HG02943 (cell line): ENCODE results near the gene STK10.
"Not testable (repeated sequence)": the region's sequence is repeated elsewhere in the genome, so short reads cannot be mapped to it uniquely, and the experiment has no call there.

ENCODE experiments used
- ATAC-seq: cut with Tn5 transposase; IDR thresholded peaks from one replicate; pipeline ENCODE4 v1.9.1; 2021; ENCODE audit warnings: mild to moderate bottlenecking, low read depth, moderate library complexity; ENCODE audit not compliant: unreplicated experiment

Gene STK10

GRCh38 chr5:172167895-172168294, 20.1 kb downstream of the STK10 start:
- no peak for ATAC-seq

GRCh38 chr5:172166030-172166826, 21.8 kb downstream of the STK10 start:
- ATAC-seq = no peak

GRCh38 chr5:172165465-172165864, 22.6 kb downstream of the STK10 start:
- no peak for ATAC-seq

DNA sequence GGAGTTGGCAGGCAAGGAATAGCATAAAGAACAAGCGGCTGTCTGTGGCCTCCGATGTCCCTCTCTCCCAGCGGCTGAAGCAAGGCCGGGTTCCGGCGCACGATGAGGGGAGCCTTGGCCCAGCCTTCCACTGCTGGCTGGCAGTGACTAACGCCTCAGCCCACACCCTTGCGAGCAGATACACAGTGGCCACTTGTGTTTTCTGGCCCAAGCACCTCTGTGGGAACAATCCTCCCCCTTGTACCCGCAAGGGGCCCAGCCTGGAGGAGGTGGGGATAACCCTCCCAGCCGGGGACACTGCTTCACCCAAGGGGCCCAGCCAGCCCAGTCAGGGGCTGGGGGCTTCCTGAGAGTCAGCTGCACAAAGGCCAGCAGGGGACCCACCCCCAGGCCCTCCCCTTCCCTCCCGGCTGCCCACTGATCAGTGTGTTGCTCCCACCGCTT, 23.2 kb downstream of the STK10 start:
- ATAC-seq = no peak

DNA sequence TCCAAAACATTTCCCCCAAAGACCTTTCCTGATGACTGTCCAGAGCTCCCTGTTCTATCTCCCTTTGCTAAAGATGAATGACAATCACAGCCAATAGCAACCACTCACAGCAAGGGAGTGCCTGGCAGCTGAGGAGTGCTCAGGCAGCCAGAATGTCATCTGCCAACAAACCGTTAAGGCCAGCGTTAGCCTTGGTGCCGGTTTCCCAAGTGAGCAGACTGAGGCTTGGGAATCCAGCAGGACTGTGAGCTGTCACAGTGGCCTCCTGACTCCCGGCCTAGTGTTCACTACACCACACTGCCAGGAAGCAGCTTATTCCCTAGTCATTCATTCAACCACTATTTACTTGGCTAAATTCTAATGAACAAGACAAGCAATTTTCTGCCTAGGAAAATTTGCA, 24.7 kb downstream of the STK10 start:
- no peak for ATAC-seq

GRCh38 chr5:172162987-172163343, 25.1 kb downstream of the STK10 start:
- ATAC-seq = no peak

- ATAC-seq = no peak
Measured at GRCh38 chr5:172162323-172162986, 25.6 kb downstream of the STK10 start.

GRCh38 chr5:172160506-172160905, 27.5 kb downstream of the STK10 start:
- no peak for ATAC-seq

DNA sequence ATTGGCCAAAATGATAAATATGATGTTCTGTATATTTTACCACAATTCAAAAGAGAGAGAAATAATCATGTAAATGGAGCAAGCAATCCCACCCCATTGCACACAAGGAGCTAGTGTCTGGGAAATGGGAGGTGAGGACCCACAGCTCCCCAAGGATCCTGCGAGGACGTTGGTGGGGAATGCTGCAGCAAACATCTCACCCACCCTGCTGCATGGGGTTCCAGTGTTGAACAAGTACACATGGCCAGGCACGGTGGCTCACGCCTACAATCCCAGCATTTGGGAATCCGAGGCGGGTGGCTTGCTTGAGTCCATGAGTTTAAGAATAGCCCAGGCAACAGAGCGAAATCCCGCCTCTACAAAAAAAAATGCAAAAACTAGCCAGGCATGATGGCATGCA, 29.0 kb downstream of the STK10 start:
- ATAC-seq = no peak

DNA sequence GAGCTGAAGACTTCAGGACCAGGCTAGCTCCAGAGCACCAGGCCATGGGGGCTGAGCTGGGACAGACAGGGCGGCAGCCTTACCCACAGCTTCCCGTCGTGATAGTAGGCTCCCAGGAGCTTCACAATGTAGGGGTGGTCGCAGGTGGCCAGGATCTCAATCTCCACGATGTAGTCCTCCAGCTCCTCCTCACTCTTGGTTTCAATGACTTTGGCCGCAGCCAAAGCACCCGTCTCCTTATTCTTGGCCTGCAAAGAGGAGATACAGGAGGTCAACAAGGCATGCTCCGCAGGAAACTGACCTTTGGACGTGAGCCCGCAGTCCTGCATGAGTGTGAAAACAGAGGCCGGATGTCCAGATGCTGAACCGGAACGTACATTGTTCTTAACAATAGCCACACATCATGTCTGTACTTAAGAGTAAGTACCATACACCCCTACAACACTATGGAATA, 31.5 kb downstream of the STK10 start:
- ATAC-seq = no peak

DNA sequence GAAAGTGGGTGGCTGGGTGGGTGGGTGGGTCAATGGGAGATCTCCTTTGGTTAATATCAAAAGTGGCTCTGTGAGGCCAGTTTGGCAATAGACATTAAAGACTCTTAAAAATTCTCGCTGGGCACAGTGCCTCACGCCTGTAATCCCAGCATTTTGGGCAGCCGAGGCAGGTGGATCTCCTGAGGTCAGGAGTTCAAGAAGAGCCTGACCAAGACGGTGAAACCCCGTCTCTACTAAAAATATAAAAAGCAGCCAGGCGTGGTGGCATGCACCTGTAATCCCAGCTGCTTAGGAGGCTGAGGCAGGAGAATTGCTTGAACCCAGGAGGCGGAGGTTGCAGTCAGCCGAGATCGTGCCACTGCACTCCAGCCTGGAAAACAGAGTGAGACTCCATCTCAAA, 32.9 kb downstream of the STK10 start:
- ATAC-seq = not testable (repeated sequence)

DNA sequence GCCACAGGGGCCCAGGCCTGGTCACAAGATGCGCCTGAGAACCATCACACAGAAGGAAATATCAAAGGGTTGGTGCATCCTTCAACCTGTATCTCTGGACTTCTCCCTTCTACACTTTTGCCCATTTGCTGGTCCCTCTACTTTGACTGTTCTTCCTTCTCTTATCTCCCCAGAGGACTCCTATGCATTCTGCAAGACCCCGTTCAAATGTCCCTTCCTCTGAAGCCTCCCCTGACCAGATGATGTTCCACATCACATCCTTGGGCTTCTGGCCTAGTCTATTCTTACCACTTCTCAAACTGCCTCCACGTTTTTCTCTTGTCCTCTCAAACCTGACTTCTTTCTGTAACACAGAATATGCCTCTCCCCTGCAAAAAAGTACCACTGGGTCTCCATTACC, 34.3 kb downstream of the STK10 start:
- no peak for ATAC-seq

GRCh38 chr5:172151661-172152210, 36.3 kb downstream of the STK10 start:
- no peak for ATAC-seq

GRCh38 chr5:172150514-172151425, 37.3 kb downstream of the STK10 start:
- ATAC-seq = peak; percentile 54

DNA sequence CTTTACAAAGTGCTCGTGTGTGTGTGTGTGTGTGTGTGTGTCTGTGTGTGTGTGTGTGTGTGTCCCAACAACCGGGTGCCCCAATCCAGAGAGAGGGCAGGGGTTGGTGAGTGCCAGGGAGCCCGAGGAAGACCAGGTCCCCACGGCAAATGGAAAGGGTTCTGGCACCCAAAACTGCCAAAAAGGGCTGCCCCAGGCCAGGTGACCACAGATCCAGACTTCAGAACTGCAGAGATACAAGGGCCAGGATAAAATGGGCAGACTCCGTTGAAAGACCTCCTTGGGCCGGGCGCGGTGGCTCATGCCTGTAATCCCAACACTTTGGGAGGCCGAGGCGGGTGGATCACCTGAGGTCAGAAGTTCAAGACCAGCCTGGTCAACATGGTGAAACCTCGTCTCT, 38.5 kb downstream of the STK10 start:
- not testable (repeated sequence) for ATAC-seq

DNA sequence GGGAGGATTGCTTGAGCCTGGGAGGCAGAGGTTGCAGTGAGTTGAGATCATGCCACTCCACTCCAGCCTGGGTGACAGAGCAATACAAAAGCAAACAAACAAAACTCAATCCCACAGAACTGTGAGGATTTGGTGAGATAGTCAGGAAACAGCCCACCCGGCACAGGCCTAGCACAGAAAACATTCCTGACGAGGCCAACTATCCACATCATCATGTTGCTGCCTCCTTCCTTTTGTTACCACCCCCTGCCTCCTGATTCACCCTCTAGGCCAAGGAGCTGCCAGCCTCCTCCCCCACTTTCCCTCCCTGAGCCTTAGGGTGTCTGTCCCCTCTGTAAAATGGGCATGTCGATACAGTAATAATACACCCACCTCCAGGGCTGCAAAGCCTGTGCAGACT, 39.0 kb downstream of the STK10 start:
- ATAC-seq = no peak

DNA sequence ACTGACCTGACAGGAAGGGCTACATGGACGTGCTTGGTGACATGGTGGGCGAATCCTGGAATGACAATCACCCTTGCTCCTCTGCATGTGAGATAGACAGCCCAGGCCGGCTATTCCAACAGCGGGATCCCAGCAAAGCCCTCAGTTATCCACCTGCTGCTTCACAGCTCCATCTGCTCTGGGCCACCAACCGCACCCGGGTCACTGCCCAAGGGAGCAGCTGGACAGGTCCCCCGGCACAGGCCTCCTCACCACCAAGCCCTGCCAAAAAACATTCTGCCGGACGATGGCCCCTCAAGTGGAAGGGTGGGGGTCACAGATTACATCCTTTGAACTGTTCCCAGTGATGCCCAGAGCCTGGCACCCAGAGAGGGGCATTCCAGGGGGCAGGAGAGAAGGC, 39.6 kb downstream of the STK10 start:
- ATAC-seq = no peak

- no peak for ATAC-seq
Measured at GRCh38 chr5:172147857-172148256, 40.2 kb downstream of the STK10 start.

DNA sequence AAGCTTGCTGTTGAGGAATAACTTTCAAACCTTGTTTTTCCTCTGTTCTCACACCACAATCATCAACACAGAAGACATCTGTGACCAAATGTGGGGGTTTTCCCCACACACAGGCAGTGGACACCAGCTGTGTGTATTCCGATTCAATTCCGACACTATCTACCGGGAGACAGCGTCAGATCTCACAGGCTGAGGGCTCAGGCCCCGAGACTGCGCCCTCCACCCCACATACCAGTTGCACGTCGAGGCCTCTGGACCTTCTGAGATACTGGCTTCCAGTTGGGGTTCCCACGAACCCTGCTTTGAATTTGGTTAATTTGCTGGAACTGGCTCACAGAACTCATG, 41.3 kb downstream of the STK10 start:
- ATAC-seq = no peak

- ATAC-seq = no peak
Measured at GRCh38 chr5:172145870-172146747, 41.9 kb downstream of the STK10 start.
